Measurements from ENCODE around the gene JUP. TPM values are rescaled to one million over a fixed set of nuclear protein-coding genes. Genes with fewer than 3 reads are reported as not detected.

JUP gene
- total RNA-seq, 1 experiment from 2014 or later = 705 TPM

GRCh38 chr17:41814195-41814594 is 27.7 kb upstream of the JUP start:
- no peak for DNase-seq
- H3K4me3 Mint-ChIP-seq (ENCODE audit: low read depth, unreplicated experiment) = no peak overlapping the region
- intact Hi-C loops (cut with micrococcal nuclease; ENCODE audit: unreplicated experiment) = no loop called here
- TF ChIP-seq CTCF (IDR thresholded peaks at IDR 0.05; ENCODE audit: unreplicated experiment) = no peak
- no peak overlapping the region for H3K27ac Mint-ChIP-seq (ENCODE audit: unreplicated experiment)
- peaks cover 38% of the 10 kb centered on the region for H3K36me3 Mint-ChIP-seq (ENCODE audit: insufficient read depth, unreplicated experiment)
- H3K27me3 Mint-ChIP-seq (ENCODE audit: unreplicated experiment) = peaks cover 18% of the 10 kb centered on the region
- CTCF ChIA-PET = no interaction called here
- peaks cover 27% of the 10 kb centered on the region for H3K4me1 Mint-ChIP-seq (ENCODE audit: low read depth, unreplicated experiment)
- no TSS peak for BruUV-seq (replicated peaks)
- H3K9me3 Mint-ChIP-seq (ENCODE audit: low read depth, unreplicated experiment) = no peaks in the 10 kb centered on the region

GRCh38 chr17:41813699-41814124 is 27.2 kb upstream of the JUP start:
- H3K36me3 Mint-ChIP-seq (ENCODE audit: insufficient read depth, unreplicated experiment) = peaks cover 38% of the 10 kb centered on the region
- intact Hi-C loops (cut with micrococcal nuclease; ENCODE audit: unreplicated experiment) = no loop called here
- H3K4me3 Mint-ChIP-seq (ENCODE audit: low read depth, unreplicated experiment) = peak overlapping the region; percentile 86
- no peak for DNase-seq
- no TSS peak for BruUV-seq (replicated peaks)
- CTCF ChIA-PET = no interaction called here
- H3K27me3 Mint-ChIP-seq (ENCODE audit: unreplicated experiment) = peaks cover 13% of the 10 kb centered on the region
- no peaks in the 10 kb centered on the region for H3K9me3 Mint-ChIP-seq (ENCODE audit: low read depth, unreplicated experiment)
- peaks cover 27% of the 10 kb centered on the region for H3K4me1 Mint-ChIP-seq (ENCODE audit: low read depth, unreplicated experiment)
- no peak for TF ChIP-seq CTCF (IDR thresholded peaks at IDR 0.05; ENCODE audit: unreplicated experiment)
- H3K27ac Mint-ChIP-seq (ENCODE audit: unreplicated experiment) = no peak overlapping the region

- no peak overlapping the region for H3K27ac Mint-ChIP-seq (ENCODE audit: unreplicated experiment)
- intact Hi-C loops (cut with micrococcal nuclease; ENCODE audit: unreplicated experiment) = no loop called here
These were observed 26.7 kb upstream of the JUP start for GRCh38 chr17:41813152-41813680.

DNA sequence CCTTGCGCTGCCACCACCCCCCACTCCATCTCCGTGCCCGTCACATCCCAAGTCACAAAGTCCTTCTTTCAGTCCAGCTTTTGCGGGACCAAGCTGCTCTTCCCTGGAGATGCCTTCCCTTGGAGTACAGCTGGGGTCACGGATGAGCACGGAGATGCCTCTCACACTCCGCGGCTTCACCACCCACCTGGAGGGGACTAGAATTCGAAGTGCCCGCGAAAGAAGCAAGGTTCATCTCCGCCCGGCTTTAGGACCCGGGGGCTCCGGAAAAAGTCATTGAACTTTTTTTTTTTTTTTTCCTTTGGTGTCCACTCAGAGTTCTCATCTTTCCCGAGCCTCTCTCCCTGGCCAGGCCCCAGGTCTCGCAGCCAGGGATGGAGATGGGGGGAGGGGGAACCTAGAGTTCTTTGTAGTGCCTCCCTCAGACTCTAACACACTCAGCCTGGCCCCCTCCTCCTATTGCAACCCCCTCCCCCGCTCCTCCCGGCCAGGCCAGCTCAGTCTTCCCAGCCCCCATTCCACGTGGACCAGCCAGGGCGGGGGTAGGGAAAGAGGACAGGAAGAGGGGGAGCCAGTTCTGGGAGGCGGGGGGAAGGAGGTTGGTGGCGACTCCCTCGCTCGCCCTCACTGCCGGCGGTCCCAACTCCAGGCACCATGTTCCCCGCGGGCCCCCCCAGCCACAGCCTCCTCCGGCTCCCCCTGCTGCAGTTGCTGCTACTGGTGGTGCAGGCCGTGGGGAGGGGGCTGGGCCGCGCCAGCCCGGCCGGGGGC is 26.1 kb upstream of the JUP start, which contains the start of gene FKBP10:
TSS of gene FKBP10 (plus strand) at position 624 of the 771 bp plus-strand sequence. CDS start at position 655, 31 bp downstream.
- peak; percentile 69 for DNase-seq
- Mint-ChIP-seq H3K27ac (ENCODE audit: unreplicated experiment) (peak within 1 kb of the TSS; percentile 72), H3K27me3 (ENCODE audit: unreplicated experiment) (peaks cover 1% of the 10 kb centered on the region), H3K4me3 (ENCODE audit: low read depth, unreplicated experiment) (peak within 1 kb of the TSS; percentile 86), H3K36me3 (ENCODE audit: insufficient read depth, unreplicated experiment) (peaks cover 35% of the 10 kb centered on the region), H3K4me1 (ENCODE audit: low read depth, unreplicated experiment) (peaks cover 27% of the 10 kb centered on the region), H3K9me3 (ENCODE audit: low read depth, unreplicated experiment) (no peaks in the 10 kb centered on the region)
- no TSS peak for BruUV-seq (replicated peaks)
- TF ChIP-seq CTCF (IDR thresholded peaks at IDR 0.05; ENCODE audit: unreplicated experiment) = no peak
- intact Hi-C loops (cut with micrococcal nuclease; ENCODE audit: unreplicated experiment) = no loop called here
- CTCF ChIA-PET = interaction anchor here (0.7 to 1.9 kb wide), 4 partner anchors 11 to 147 kb away, joined by 3 to 13 read pairs (median 8); partner anchors contain the start of gene ACLY

More at GRCh38 chr17:41813152-41813680, 26.7 kb upstream of the JUP start:
- no peak for TF ChIP-seq CTCF (IDR thresholded peaks at IDR 0.05; ENCODE audit: unreplicated experiment)
- Mint-ChIP-seq H3K4me1 (ENCODE audit: low read depth, unreplicated experiment) (peaks cover 27% of the 10 kb centered on the region), H3K36me3 (ENCODE audit: insufficient read depth, unreplicated experiment) (peaks cover 34% of the 10 kb centered on the region), H3K27me3 (ENCODE audit: unreplicated experiment) (peaks cover 8% of the 10 kb centered on the region), H3K9me3 (ENCODE audit: low read depth, unreplicated experiment) (no peaks in the 10 kb centered on the region), H3K4me3 (ENCODE audit: low read depth, unreplicated experiment) (peak overlapping the region; percentile 86)
- BruUV-seq (replicated peaks) = no TSS peak
- CTCF ChIA-PET = no interaction called here
- no peak for DNase-seq
